WTC11 (cell line): ENCODE measurements around the gene FAM3D.

ENCODE experiments used
- CTCF ChIP-seq: fragments of 200-600 bp; IDR thresholded peaks from 2 replicates; pipeline ENCODE4 v1.8.0; 2022; ENCODE audit warnings: antibody characterized with exemption
- JUN ChIP-seq: sonication (generic); formaldehyde crosslinking; IDR thresholded peaks from 2 replicates; pipeline ENCODE4 v1.8.0; 2023; ENCODE audit warnings: mild to moderate bottlenecking, missing genetic modification reagents
- PREB ChIP-seq: sonication (generic); formaldehyde crosslinking; IDR thresholded peaks from 2 replicates; pipeline ENCODE4 v1.8.1; 2022; ENCODE audit warnings: mild to moderate bottlenecking, missing genetic modification reagents, moderate library complexity, borderline replicate concordance
- TF ChIP-seq, protein P1 (sequence below): sonication (generic); formaldehyde crosslinking; IDR thresholded peaks from 2 replicates; pipeline ENCODE4 v1.8.1; 2023; ENCODE audit warnings: mild to moderate bottlenecking, missing genetic modification reagents, moderate library complexity
- TF ChIP-seq, protein P2 (sequence below): fragments of 250-450 bp; sonication (Bioruptor Pico); IDR thresholded peaks from 2 replicates; pipeline ENCODE4 v2.1.2; 2022; ENCODE audit warnings: mild to moderate bottlenecking, moderate library complexity
- TF ChIP-seq, protein P3 (sequence below): sonication (generic); formaldehyde crosslinking; IDR thresholded peaks from 2 replicates; pipeline ENCODE4 v1.8.0; 2022; ENCODE audit warnings: mild to moderate bottlenecking, missing genetic modification reagents

DNA sequence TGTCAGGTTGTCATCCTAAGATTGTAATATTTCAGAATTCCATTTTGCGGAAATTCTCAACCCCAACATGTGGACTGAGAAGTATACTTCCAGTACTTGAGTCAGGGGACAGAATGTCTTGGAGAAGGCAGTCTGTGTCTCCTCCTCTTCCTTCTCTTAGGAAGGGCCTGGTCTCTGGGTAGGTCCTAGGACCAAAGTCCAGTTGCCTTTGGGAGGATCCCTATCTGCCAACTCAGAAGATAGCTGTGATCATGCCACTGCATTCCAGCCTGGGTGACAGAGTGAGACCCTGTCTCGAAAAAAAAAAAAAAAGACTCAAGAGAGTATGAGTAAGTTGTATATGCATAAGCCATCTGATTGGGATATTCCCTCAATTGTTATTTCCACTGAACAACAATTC, 23.9 kb upstream of the FAM3D start:
- TF ChIP-seq PREB (no peak), CTCF (no peak), JUN (CRISPR knock-in tag) (no peak)
- TF ChIP-seq, protein P1, sequence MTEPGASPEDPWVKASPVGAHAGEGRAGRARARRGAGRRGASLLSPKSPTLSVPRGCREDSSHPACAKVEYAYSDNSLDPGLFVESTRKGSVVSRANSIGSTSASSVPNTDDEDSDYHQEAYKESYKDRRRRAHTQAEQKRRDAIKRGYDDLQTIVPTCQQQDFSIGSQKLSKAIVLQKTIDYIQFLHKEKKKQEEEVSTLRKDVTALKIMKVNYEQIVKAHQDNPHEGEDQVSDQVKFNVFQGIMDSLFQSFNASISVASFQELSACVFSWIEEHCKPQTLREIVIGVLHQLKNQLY: no peak
- TF ChIP-seq, protein P2, sequence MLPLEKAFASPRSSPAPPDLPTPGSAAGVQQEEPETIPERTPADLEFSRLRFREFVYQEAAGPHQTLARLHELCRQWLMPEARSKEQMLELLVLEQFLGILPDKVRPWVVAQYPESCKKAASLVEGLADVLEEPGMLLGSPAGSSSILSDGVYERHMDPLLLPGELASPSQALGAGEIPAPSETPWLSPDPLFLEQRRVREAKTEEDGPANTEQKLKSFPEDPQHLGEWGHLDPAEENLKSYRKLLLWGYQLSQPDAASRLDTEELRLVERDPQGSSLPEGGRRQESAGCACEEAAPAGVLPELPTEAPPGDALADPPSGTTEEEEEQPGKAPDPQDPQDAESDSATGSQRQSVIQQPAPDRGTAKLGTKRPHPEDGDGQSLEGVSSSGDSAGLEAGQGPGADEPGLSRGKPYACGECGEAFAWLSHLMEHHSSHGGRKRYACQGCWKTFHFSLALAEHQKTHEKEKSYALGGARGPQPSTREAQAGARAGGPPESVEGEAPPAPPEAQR (CRISPR knock-in tag): no peak
- TF ChIP-seq, protein P3, sequence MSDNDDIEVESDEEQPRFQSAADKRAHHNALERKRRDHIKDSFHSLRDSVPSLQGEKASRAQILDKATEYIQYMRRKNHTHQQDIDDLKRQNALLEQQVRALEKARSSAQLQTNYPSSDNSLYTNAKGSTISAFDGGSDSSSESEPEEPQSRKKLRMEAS (CRISPR knock-in tag): no peak
